Smooth muscle cell (in vitro differentiated cells): ENCODE measurements around the gene ZSCAN21. TPM values are rescaled to one million over a fixed set of nuclear protein-coding genes. Genes with fewer than 3 reads are reported as not detected.
A peak's percentile ranks its signal among the peaks of the same experiment; 100 is the strongest.

Experiments
- DNase-seq: peaks from one replicate; lab custom pipeline; 2025; ENCODE audit not compliant: unreplicated experiment; lab: John Stamatoyannopoulos, UW
- H2AFZ ChIP-seq: fragments of 200-600 bp; sonication (generic); 2 replicates; pipeline ENCODE4 v1.6.0; 2016; ENCODE audit warnings: antibody characterized with exemption, low read depth, mild to moderate bottlenecking
- H3F3A ChIP-seq: fragments of 200-600 bp; sonication (generic); 2 replicates; pipeline ENCODE4 v1.6.0; 2017; ENCODE audit warnings: antibody characterized with exemption, low read depth
- H3K27ac ChIP-seq: fragments of 200-600 bp; sonication (generic); 2 replicates; pipeline ENCODE4 v1.5.1; 2016; ENCODE audit warnings: low read depth, mild to moderate bottlenecking
- H3K27me3 ChIP-seq: fragments of 200-600 bp; sonication (generic); 2 replicates; pipeline ENCODE4 v1.6.1; 2016; ENCODE audit warnings: low read depth, mild to moderate bottlenecking
- H3K36me3 ChIP-seq: fragments of 200-600 bp; sonication (generic); 2 replicates; pipeline ENCODE4 v1.5.1; 2016; ENCODE audit warnings: low read depth
- H3K4me1 ChIP-seq: fragments of 200-600 bp; sonication (generic); 2 replicates; pipeline ENCODE4 v1.5.1; 2016; ENCODE audit warnings: low read depth
- H3K4me2 ChIP-seq: fragments of 200-600 bp; sonication (generic); 2 replicates; pipeline ENCODE4 v1.6.0; 2016; ENCODE audit warnings: mild to moderate bottlenecking
- H3K4me3 ChIP-seq: fragments of 200-600 bp; sonication (generic); 2 replicates; pipeline ENCODE4 v1.5.1; 2016; ENCODE audit warnings: mild to moderate bottlenecking
- H3K79me2 ChIP-seq: fragments of 200-600 bp; sonication (generic); 2 replicates; pipeline ENCODE4 v1.6.0; 2016; ENCODE audit warnings: low read depth, mild to moderate bottlenecking
- H3K9ac ChIP-seq: fragments of 200-600 bp; sonication (generic); 2 replicates; pipeline ENCODE4 v1.6.0; 2016; ENCODE audit warnings: low read depth
- H3K9me3 ChIP-seq: fragments of 200-600 bp; sonication (generic); replicated peaks from 2 replicates; pipeline ENCODE4 v1.5.1; 2016; ENCODE audit warnings: low read depth
- H4K20me1 ChIP-seq: fragments of 200-600 bp; sonication (generic); 2 replicates; pipeline ENCODE4 v1.6.0; 2016; ENCODE audit warnings: low read depth
- CTCF ChIP-seq: fragments of 200-600 bp; sonication (generic); IDR thresholded peaks from 2 replicates; pipeline ENCODE4 v1.5.1; 2017; ENCODE audit warnings: borderline replicate concordance, mild to moderate bottlenecking, antibody characterized with exemption; ENCODE audit not compliant: insufficient read depth, poor library complexity, severe bottlenecking
- WGBS: methylation state at CpG from one replicate; pipeline ENCODE4 v1.1.7; 2016; ENCODE audit warnings: low lambda C conversion rate; 5-methylcytosine and 5-hydroxymethylcytosine counted together
- polyA plus RNA-seq: library from polyadenylated mRNA; unstranded; fragments of >200 nt; fragmentation: Nextera tagmentation; extraction: Ambion mirVana; gene quantifications from 2 replicates; pipeline ENCODE4 v1.2.1, GENCODE V29; 2016
- total RNA-seq: library from RNA; depleted of rRNA; stranded (reverse); fragments of >200 nt; gene quantifications from 2 replicates; pipeline ENCODE4 v1.2.3, GENCODE V29; 2014

The ZSCAN21 gene
- total and polyA plus RNA-seq, 2 experiments from 2014 or later = 11.3 to 15.3 TPM

- H4K20me1 ChIP-seq = peaks cover 43% of the 10 kb centered on the region
- H3K9ac ChIP-seq = peak overlapping the region; percentile 100
- H2AFZ ChIP-seq = no peak overlapping the region
- peak overlapping the region; percentile 94 for H3K4me3 ChIP-seq
- peaks cover 10% of the 10 kb centered on the region for H3K4me1 ChIP-seq
- no peak for DNase-seq
- peaks cover 59% of the 10 kb centered on the region for H3K79me2 ChIP-seq
- peak overlapping the region; percentile 98 for H3K27ac ChIP-seq
- no peaks in the 10 kb centered on the region for H3K9me3 ChIP-seq
- peak overlapping the region; percentile 97 for H3K4me2 ChIP-seq
- TF ChIP-seq CTCF = no peak
- H3K36me3 ChIP-seq = no peaks in the 10 kb centered on the region
- H3F3A ChIP-seq = no peaks in the 10 kb centered on the region
- H3K27me3 ChIP-seq = no peaks in the 10 kb centered on the region
- 47% methylated on average over 11 of the region's 11 CpGs for WGBS
Measured at GRCh38 chr7:100016215-100016901, 33.2 kb upstream of the ZSCAN21 start.

- no peaks in the 10 kb centered on the region for H3K27me3 ChIP-seq
- no peaks in the 10 kb centered on the region for H3F3A ChIP-seq
- peaks cover 10% of the 10 kb centered on the region for H3K4me1 ChIP-seq
- H2AFZ ChIP-seq = no peak overlapping the region
- H3K4me2 ChIP-seq = peak overlapping the region; percentile 97
- TF ChIP-seq CTCF = no peak
- H3K9me3 ChIP-seq = no peaks in the 10 kb centered on the region
- peak overlapping the region; percentile 94 for H3K4me3 ChIP-seq
- no peak overlapping the region for H3K27ac ChIP-seq
- 92% methylated on average over 11 of the region's 11 CpGs for WGBS
- H4K20me1 ChIP-seq = peaks cover 52% of the 10 kb centered on the region
- H3K9ac ChIP-seq = no peak overlapping the region
- H3K36me3 ChIP-seq = no peaks in the 10 kb centered on the region
- peaks cover 69% of the 10 kb centered on the region for H3K79me2 ChIP-seq
- DNase-seq = no peak
Measured at GRCh38 chr7:100017300-100017699, 32.3 kb upstream of the ZSCAN21 start.

- Histone ChIP-seq H3K4me1 (peaks cover 10% of the 10 kb centered on the region), H3K9me3 (no peaks in the 10 kb centered on the region), H3K36me3 (no peaks in the 10 kb centered on the region), H3F3A (no peaks in the 10 kb centered on the region), H3K4me2 (no peak overlapping the region), H3K27ac (no peak overlapping the region), H2AFZ (no peak overlapping the region), H3K79me2 (peaks cover 69% of the 10 kb centered on the region), H4K20me1 (peaks cover 58% of the 10 kb centered on the region), H3K27me3 (no peaks in the 10 kb centered on the region), H3K9ac (no peak overlapping the region), H3K4me3 (peak overlapping the region; percentile 94)
- whole genome bisulfite sequencing = 94% methylated on average over 5 of the region's 5 CpGs
- DNase-seq = no peak
- no peak for TF ChIP-seq CTCF
Measured at GRCh38 chr7:100017875-100018274, 31.7 kb upstream of the ZSCAN21 start.

- DNase-seq = no peak
- 91% methylated on average over 7 of the region's 7 CpGs for WGBS
- no peak overlapping the region for H2AFZ ChIP-seq
- H3K4me3 ChIP-seq = no peak overlapping the region
- no peaks in the 10 kb centered on the region for H3F3A ChIP-seq
- peaks cover 75% of the 10 kb centered on the region for H4K20me1 ChIP-seq
- H3K27ac ChIP-seq = no peak overlapping the region
- H3K9me3 ChIP-seq = no peaks in the 10 kb centered on the region
- H3K4me2 ChIP-seq = no peak overlapping the region
- peaks cover 14% of the 10 kb centered on the region for H3K36me3 ChIP-seq
- peaks cover 69% of the 10 kb centered on the region for H3K79me2 ChIP-seq
- TF ChIP-seq CTCF = no peak
- H3K9ac ChIP-seq = no peak overlapping the region
- H3K27me3 ChIP-seq = no peaks in the 10 kb centered on the region
- peaks cover 10% of the 10 kb centered on the region for H3K4me1 ChIP-seq
Measured at GRCh38 chr7:100019908-100020307, 29.7 kb upstream of the ZSCAN21 start.
